PC-3 (cell line): Measurements from ENCODE around the gene UGT1A4. TPM values are rescaled to one million over a fixed set of nuclear protein-coding genes. Genes with fewer than 3 reads are reported as not detected.
A peak's percentile ranks its signal among the peaks of the same experiment; 100 is the strongest.

Source experiments
- ATAC-seq: fragments of 200-7000 bp; cut with Tn5 transposase; 2 replicates; pipeline ENCODE4 v1.9.1; 2020; ENCODE audit warnings: mild to moderate bottlenecking, moderate library complexity
- BruUV-seq: library from RNA; stranded (reverse); fragments of 400-500 nt; replicated peaks from 2 replicates; lab custom pipeline; 2021; lab: Mats Ljungman, UMichigan
- CTCF ChIA-PET: fragments of 300-600 bp; sonication (Branson Sonifier 250); formaldehyde crosslinking; loops from one replicate; lab custom pipeline; 2022; ENCODE audit warnings: antibody characterized with exemption; lab: Charles Lee
- POLR2A ChIA-PET: fragments of 300-600 bp; sonication (Branson Sonifier 250); formaldehyde crosslinking; loops from one replicate; lab custom pipeline; 2022; ENCODE audit warnings: antibody characterized with exemption; ENCODE audit not compliant: unreplicated experiment; lab: Charles Lee
- DNase-seq: peaks from one replicate; pipeline ENCODE4 v3.0.0-alpha.2; 2015
- H2AFZ ChIP-seq: fragments of 300-600 bp; sonication (generic); 2 replicates; pipeline ENCODE4 v1.6.0; 2016; ENCODE audit warnings: antibody characterized with exemption, low read length
- H3F3A ChIP-seq: fragments of 300-600 bp; sonication (generic); one replicate; pipeline ENCODE4 v1.6.0; 2017; ENCODE audit warnings: antibody characterized with exemption, low read length, control low read depth, mild to moderate bottlenecking; ENCODE audit not compliant: unreplicated experiment
- H3K27ac ChIP-seq: fragments of 300-600 bp; sonication (generic); 2 replicates; pipeline ENCODE4 v1.5.1; 2016; ENCODE audit warnings: mild to moderate bottlenecking, low read length
- H3K27me3 ChIP-seq: fragments of 300-600 bp; sonication (generic); 2 replicates; pipeline ENCODE4 v1.6.1; 2016; ENCODE audit warnings: low read length, mixed read lengths
- H3K36me3 ChIP-seq: fragments of 300-600 bp; sonication (generic); 2 replicates; pipeline ENCODE4 v1.6.1; 2016; ENCODE audit warnings: low read depth, mixed run types, low read length, mixed read lengths
- H3K4me1 ChIP-seq: fragments of 300-600 bp; sonication (generic); 2 replicates; pipeline ENCODE4 v1.5.1; 2016; ENCODE audit warnings: low read length; ENCODE audit not compliant: insufficient read depth
- H3K4me2 ChIP-seq: fragments of 300-600 bp; sonication (generic); 2 replicates; pipeline ENCODE4 v1.6.0; 2016; ENCODE audit warnings: low read length
- H3K4me3 ChIP-seq: fragments of 300-600 bp; sonication (generic); 2 replicates; pipeline ENCODE4 v1.5.1; 2016; ENCODE audit warnings: mild to moderate bottlenecking, low read length, mixed read lengths
- H3K79me2 ChIP-seq: fragments of 300-600 bp; sonication (generic); 2 replicates; pipeline ENCODE4 v1.6.1; 2017; ENCODE audit warnings: low read length, mixed read lengths
- H3K9ac ChIP-seq: fragments of 300-600 bp; sonication (generic); 2 replicates; pipeline ENCODE4 v1.6.0; 2016; ENCODE audit warnings: mild to moderate bottlenecking, low read length
- H3K9me2 ChIP-seq: fragments of 300-600 bp; sonication (generic); replicated peaks from 2 replicates; pipeline ENCODE4 v1.6.1; 2016; ENCODE audit warnings: mixed run types, low read length, mixed read lengths
- H3K9me3 ChIP-seq: fragments of 300-600 bp; sonication (generic); 2 replicates; pipeline ENCODE4 v1.6.1; 2016; ENCODE audit warnings: low read length, mixed read lengths
- H4K20me1 ChIP-seq: fragments of 300-600 bp; sonication (generic); 2 replicates; pipeline ENCODE4 v1.6.1; 2016; ENCODE audit warnings: low read length, mixed read lengths
- CTCF ChIP-seq: fragments of 300-600 bp; sonication (generic); conservative IDR thresholded peaks from 2 replicates; pipeline ENCODE4 v1.5.1; 2017; ENCODE audit warnings: antibody characterized with exemption, low read depth, mild to moderate bottlenecking, low read length
- EZH2 ChIP-seq: fragments of 300-600 bp; sonication (generic); IDR thresholded peaks from one replicate; pipeline ENCODE4 v1.6.1; 2017; ENCODE audit warnings: antibody characterized with exemption, mild to moderate bottlenecking, low read length; ENCODE audit not compliant: unreplicated experiment
- EZH2phosphoT487 ChIP-seq: fragments of 300-600 bp; sonication (generic); IDR thresholded peaks from 2 replicates; pipeline ENCODE4 v1.6.1; 2018; ENCODE audit warnings: mild to moderate bottlenecking, antibody characterized with exemption, low read length, borderline replicate concordance
- intact Hi-C: fragments of 100-400 bp; cut with micrococcal nuclease; formaldehyde crosslinking; loops from 2 replicates; pipeline ENCODE4 v1.9.0; 2023
- total RNA-seq: library from RNA; depleted of rRNA; stranded (reverse); fragments of >200 nt; gene quantifications from 2 replicates; pipeline ENCODE4 v1.2.3, GENCODE V29; 2014

Gene UGT1A4
- total RNA-seq, 1 experiment from 2014 or later = not detected

GRCh38 chr2:233801357-233802131 lies 83.0 kb downstream of the UGT1A4 start:
- ChIA-PET CTCF (no interaction called here), POLR2A (no interaction called here)
- Histone ChIP-seq H4K20me1 (no peaks in the 10 kb centered on the region), H3K9me2 (no peaks in the 10 kb centered on the region), H3K9me3 (no peaks in the 10 kb centered on the region), H3K79me2 (no peaks in the 10 kb centered on the region), H3K4me1 (peaks cover 5% of the 10 kb centered on the region; the same call in 1 of the 2 replicates), H3K9ac (no peak overlapping the region), H3F3A (no peaks in the 10 kb centered on the region), H3K36me3 (no peaks in the 10 kb centered on the region), H3K4me3 (no peak overlapping the region), H3K27ac (no peak overlapping the region), H3K4me2 (no peak overlapping the region), H3K27me3 (no peaks in the 10 kb centered on the region), H2AFZ (no peak overlapping the region)
- intact Hi-C loops = no loop called here
- BruUV-seq = no TSS peak
- ATAC-seq (peak; percentile 91), DNase-seq (peak; percentile 56)
- TF ChIP-seq CTCF = no peak
- TF ChIP-seq EZH2 = no peak
- TF ChIP-seq EZH2phosphoT487 = no peak

DNA sequence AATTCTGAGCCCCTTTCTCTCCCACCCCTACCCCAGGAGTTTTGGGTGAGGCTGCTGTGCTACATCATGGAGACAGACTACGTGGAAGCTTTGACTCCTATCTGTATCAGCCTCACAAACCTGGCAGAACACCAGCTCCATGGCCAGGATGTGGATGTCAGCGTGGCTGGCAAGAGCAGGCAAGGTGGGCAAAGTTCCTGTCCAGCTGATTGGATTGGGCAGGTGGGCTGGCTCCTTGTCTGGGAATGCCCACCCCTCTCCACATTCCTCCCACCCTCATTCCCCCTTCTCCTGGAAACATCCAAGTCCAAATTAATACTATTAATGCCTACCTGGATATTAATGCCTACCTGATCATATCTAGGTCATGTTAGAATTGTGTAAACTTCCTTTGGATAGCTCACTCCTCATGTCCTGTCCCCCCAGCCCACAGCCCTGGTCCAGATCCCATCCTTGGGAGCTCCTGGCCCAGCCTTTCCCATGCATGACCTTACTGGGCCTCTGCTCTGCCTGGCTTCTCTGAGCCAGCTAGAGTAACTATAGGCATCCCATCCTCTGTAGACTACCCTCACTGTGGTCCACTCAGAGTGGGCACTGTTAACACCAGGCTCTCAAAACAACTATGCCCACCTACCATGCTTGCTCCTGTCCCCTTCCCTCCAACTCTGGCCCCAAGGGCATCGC lies 83.7 kb downstream of the UGT1A4 start:
- H3K27ac ChIP-seq = no peak overlapping the region
- ATAC-seq = no peak
- H2AFZ ChIP-seq = no peak overlapping the region
- H3K9ac ChIP-seq = no peak overlapping the region
- intact Hi-C loops = no loop called here
- no peak for TF ChIP-seq CTCF
- no peak for TF ChIP-seq EZH2
- no peak for TF ChIP-seq EZH2phosphoT487
- DNase-seq = no peak
- no peaks in the 10 kb centered on the region for H3K9me3 ChIP-seq
- peaks cover 5% of the 10 kb centered on the region; the same call in 1 of the 2 replicates for H3K4me1 ChIP-seq
- no peaks in the 10 kb centered on the region for H3F3A ChIP-seq
- BruUV-seq = no TSS peak
- ChIA-PET POLR2A (no interaction called here), CTCF (no interaction called here)
- no peak overlapping the region for H3K4me2 ChIP-seq
- no peaks in the 10 kb centered on the region for H3K36me3 ChIP-seq
- no peak overlapping the region for H3K4me3 ChIP-seq
- H4K20me1 ChIP-seq = no peaks in the 10 kb centered on the region
- H3K79me2 ChIP-seq = no peaks in the 10 kb centered on the region
- no peaks in the 10 kb centered on the region for H3K9me2 ChIP-seq
- no peaks in the 10 kb centered on the region for H3K27me3 ChIP-seq
